Measurements from ENCODE around the gene SUPV3L1. TPM values are rescaled to one million over a fixed set of nuclear protein-coding genes. Genes with fewer than 3 reads are reported as not detected.

The SUPV3L1 gene
- total and polyA plus RNA-seq, 4 donors: 15.8 to 76.3 (median 24.8) TPM

GRCh38 chr10:69211104-69211503 is 31.1 kb downstream of the SUPV3L1 start:
- Histone ChIP-seq H3K4me3 (ENCODE audit: low read length in 2 of 2) (no peak overlapping the region), H3K4me1 (ENCODE audit: control insufficient read depth in 1 of 2, insufficient read depth in 2 of 2, low read length in 2 of 2) (no peaks in the 10 kb centered on the region), H3K27ac (ENCODE audit: low read depth in 1 of 2, low read length in 2 of 2) (no peak overlapping the region), H3K9me3 (ENCODE audit: control insufficient read depth, low read length) (peaks cover 1% of the 10 kb centered on the region), H3K36me3 (ENCODE audit: control insufficient read depth in 1 of 2, insufficient read depth in 2 of 2, low read length in 1 of 2) (peaks cover 4 to 11% of the 10 kb centered on the region in 2 donors), H3K27me3 (ENCODE audit: control insufficient read depth in 1 of 2, insufficient read depth in 2 of 2, low read length in 1 of 2) (no peaks in the 10 kb centered on the region)
- intact Hi-C loops (cut with DNase I): no loop called here
- 47 to 51% methylated on average over 2 of the region's 2 CpGs for WGBS, 2 donors
- no peak for DNase-seq
- no peak for ATAC-seq (ENCODE audit: low FRiP score)

GRCh38 chr10:69211524-69211923 is 31.5 kb downstream of the SUPV3L1 start:
- Histone ChIP-seq H3K4me1 (ENCODE audit: control insufficient read depth in 1 of 2, insufficient read depth in 2 of 2, low read length in 2 of 2) (no peaks in the 10 kb centered on the region), H3K27ac (ENCODE audit: low read depth in 1 of 2, low read length in 2 of 2) (no peak overlapping the region), H3K27me3 (ENCODE audit: control insufficient read depth in 1 of 2, insufficient read depth in 2 of 2, low read length in 1 of 2) (no peaks in the 10 kb centered on the region), H3K9me3 (ENCODE audit: control insufficient read depth, low read length) (peaks cover 1% of the 10 kb centered on the region), H3K36me3 (ENCODE audit: control insufficient read depth in 1 of 2, insufficient read depth in 2 of 2, low read length in 1 of 2) (peaks cover 4 to 10% of the 10 kb centered on the region in 2 donors), H3K4me3 (ENCODE audit: low read length in 2 of 2) (no peak overlapping the region)
- 71 to 80% methylated on average over 3 of the region's 3 CpGs for WGBS, 2 donors
- ATAC-seq (ENCODE audit: low FRiP score) (no peak), DNase-seq (no peak)
- intact Hi-C loops (cut with DNase I): no loop called here

GRCh38 chr10:69213591-69214311 is 33.7 kb downstream of the SUPV3L1 start:
- DNase-seq: no peak

GRCh38 chr10:69214666-69215131 is 34.7 kb downstream of the SUPV3L1 start:
- Histone ChIP-seq H3K27ac (ENCODE audit: low read depth in 1 of 2, low read length in 2 of 2) (no peak overlapping the region), H3K4me1 (ENCODE audit: control insufficient read depth in 1 of 2, insufficient read depth in 2 of 2, low read length in 2 of 2) (no peaks in the 10 kb centered on the region), H3K27me3 (ENCODE audit: control insufficient read depth in 1 of 2, insufficient read depth in 2 of 2, low read length in 1 of 2) (no peaks in the 10 kb centered on the region), H3K36me3 (ENCODE audit: control insufficient read depth in 1 of 2, insufficient read depth in 2 of 2, low read length in 1 of 2) (no peaks in the 10 kb centered on the region), H3K9me3 (ENCODE audit: control insufficient read depth, low read length) (peaks cover 1% of the 10 kb centered on the region), H3K4me3 (ENCODE audit: low read length in 2 of 2) (no peak overlapping the region)
- DNase-seq (no peak), ATAC-seq (ENCODE audit: low FRiP score) (no peak)
- intact Hi-C loops (cut with DNase I): no loop called here
- 93 to 95% methylated on average over 6 of the region's 6 CpGs for WGBS, 2 donors

More at GRCh38 chr10:69213591-69214311, 33.7 kb downstream of the SUPV3L1 start:
- Histone ChIP-seq H3K27me3 (ENCODE audit: control insufficient read depth in 1 of 2, insufficient read depth in 2 of 2, low read length in 1 of 2) (no peaks in the 10 kb centered on the region), H3K4me3 (ENCODE audit: low read length in 2 of 2) (no peak overlapping the region), H3K4me1 (ENCODE audit: control insufficient read depth in 1 of 2, insufficient read depth in 2 of 2, low read length in 2 of 2) (no peaks in the 10 kb centered on the region), H3K36me3 (ENCODE audit: control insufficient read depth in 1 of 2, insufficient read depth in 2 of 2, low read length in 1 of 2) (no peaks in the 10 kb centered on the region), H3K27ac (ENCODE audit: low read depth in 1 of 2, low read length in 2 of 2) (no peak overlapping the region), H3K9me3 (ENCODE audit: control insufficient read depth, low read length) (peaks cover 1% of the 10 kb centered on the region)
- ATAC-seq (ENCODE audit: low FRiP score): no peak
- intact Hi-C loops (cut with DNase I): no loop called here
- WGBS, 2 donors: 46 to 49% methylated on average over 5 of the region's 5 CpGs

- DNase-seq: no peak
- H3K4me1 ChIP-seq (ENCODE audit: control insufficient read depth in 1 of 2, insufficient read depth in 2 of 2, low read length in 2 of 2): no peaks in the 10 kb centered on the region
- intact Hi-C loops (cut with DNase I): no loop called here
- no peak for ATAC-seq (ENCODE audit: low FRiP score)
- 22 to 33% methylated on average over 10 of the region's 10 CpGs for WGBS, 2 donors
- H3K9me3 ChIP-seq (ENCODE audit: control insufficient read depth, low read length): peaks cover 1% of the 10 kb centered on the region
- H3K27ac ChIP-seq (ENCODE audit: low read depth in 1 of 2, low read length in 2 of 2): no peak overlapping the region
- H3K4me3 ChIP-seq (ENCODE audit: low read length in 2 of 2): no peak overlapping the region
- no peaks in the 10 kb centered on the region for H3K27me3 ChIP-seq (ENCODE audit: control insufficient read depth in 1 of 2, insufficient read depth in 2 of 2, low read length in 1 of 2)
- no peaks in the 10 kb centered on the region for H3K36me3 ChIP-seq (ENCODE audit: control insufficient read depth in 1 of 2, insufficient read depth in 2 of 2, low read length in 1 of 2)
Measured at GRCh38 chr10:69215405-69216171, 35.6 kb downstream of the SUPV3L1 start.

- Histone ChIP-seq H3K9me3 (ENCODE audit: control insufficient read depth, low read length) (peaks cover 1% of the 10 kb centered on the region), H3K36me3 (ENCODE audit: control insufficient read depth in 1 of 2, insufficient read depth in 2 of 2, low read length in 1 of 2) (no peaks in the 10 kb centered on the region), H3K4me3 (ENCODE audit: low read length in 2 of 2) (no peak overlapping the region), H3K4me1 (ENCODE audit: control insufficient read depth in 1 of 2, insufficient read depth in 2 of 2, low read length in 2 of 2) (no peaks in the 10 kb centered on the region), H3K27ac (ENCODE audit: low read depth in 1 of 2, low read length in 2 of 2) (no peak overlapping the region), H3K27me3 (ENCODE audit: control insufficient read depth in 1 of 2, insufficient read depth in 2 of 2, low read length in 1 of 2) (no peaks in the 10 kb centered on the region)
- ATAC-seq (ENCODE audit: low FRiP score) (no peak), DNase-seq (no peak)
- intact Hi-C loops (cut with DNase I): no loop called here
- WGBS, 2 donors: 81 to 83% methylated on average over 11 of the region's 11 CpGs
Measured at GRCh38 chr10:69216577-69217118, 36.6 kb downstream of the SUPV3L1 start.

- no peaks in the 10 kb centered on the region for H3K4me1 ChIP-seq (ENCODE audit: control insufficient read depth in 1 of 2, insufficient read depth in 2 of 2, low read length in 2 of 2)
- ATAC-seq (ENCODE audit: low FRiP score) (no peak), DNase-seq (no peak)
- intact Hi-C loops (cut with DNase I): no loop called here
- H3K27me3 ChIP-seq (ENCODE audit: control insufficient read depth in 1 of 2, insufficient read depth in 2 of 2, low read length in 1 of 2): no peaks in the 10 kb centered on the region
- 78 to 84% methylated on average over 4 of the region's 4 CpGs for WGBS, 2 donors
- H3K27ac ChIP-seq (ENCODE audit: low read depth in 1 of 2, low read length in 2 of 2): no peak overlapping the region
- peaks cover 1% of the 10 kb centered on the region for H3K9me3 ChIP-seq (ENCODE audit: control insufficient read depth, low read length)
- H3K4me3 ChIP-seq (ENCODE audit: low read length in 2 of 2): no peak overlapping the region
- H3K36me3 ChIP-seq (ENCODE audit: control insufficient read depth in 1 of 2, insufficient read depth in 2 of 2, low read length in 1 of 2): no peaks in the 10 kb centered on the region
Measured at GRCh38 chr10:69217119-69217754, 37.2 kb downstream of the SUPV3L1 start.

- H3K36me3 ChIP-seq (ENCODE audit: control insufficient read depth in 1 of 2, insufficient read depth in 2 of 2, low read length in 1 of 2): no peaks in the 10 kb centered on the region
- intact Hi-C loops (cut with DNase I): no loop called here
- peaks cover 1% of the 10 kb centered on the region for H3K9me3 ChIP-seq (ENCODE audit: control insufficient read depth, low read length)
- WGBS, 2 donors: 72 to 79% methylated on average over 6 of the region's 6 CpGs
- no peak for DNase-seq
- no peaks in the 10 kb centered on the region for H3K27me3 ChIP-seq (ENCODE audit: control insufficient read depth in 1 of 2, insufficient read depth in 2 of 2, low read length in 1 of 2)
- no peak for ATAC-seq (ENCODE audit: low FRiP score)
- no peaks in the 10 kb centered on the region for H3K4me1 ChIP-seq (ENCODE audit: control insufficient read depth in 1 of 2, insufficient read depth in 2 of 2, low read length in 2 of 2)
- no peak overlapping the region for H3K27ac ChIP-seq (ENCODE audit: low read depth in 1 of 2, low read length in 2 of 2)
- no peak overlapping the region for H3K4me3 ChIP-seq (ENCODE audit: low read length in 2 of 2)
Measured at GRCh38 chr10:69218831-69219230, 38.8 kb downstream of the SUPV3L1 start.

Data from aorta (tissue), 5 donors.